ENCODE results near the gene MYRFL.

- TF ChIP-seq POLR2A (IDR thresholded peaks at IDR 0.05): no peak
- no peak for TF ChIP-seq CTCF (IDR thresholded peaks at IDR 0.05)
Measured at GRCh38 chr12:69918287-69918686, 93.3 kb downstream of the MYRFL start.
